Nephron (organoid): Measurements from ENCODE around the gene NEURL3.
"Not testable (repeated sequence)": the region's sequence is repeated elsewhere in the genome, so short reads cannot be mapped to it uniquely, and the experiment has no call there.

Experiments
- H3K27ac Mint-ChIP-seq, 3 experiments: 2 replicates each; pipeline ENCODE4 v1.8.0; 2020; ENCODE audit warnings: mixed read lengths in 3 of 3, mild to moderate bottlenecking in 2 of 3, moderate library complexity in 1 of 3
- H3K27me3 Mint-ChIP-seq: 2 replicates; pipeline ENCODE4 v1.8.0; 2021; ENCODE audit warnings: low read depth, mild to moderate bottlenecking, moderate library complexity, mixed read lengths
- H3K36me3 Mint-ChIP-seq: 2 replicates; pipeline ENCODE4 v1.8.0; 2020; ENCODE audit warnings: low read depth, mixed read lengths
- H3K4me1 Mint-ChIP-seq: 2 replicates; pipeline ENCODE4 v1.8.0; 2020; ENCODE audit warnings: mixed read lengths
- H3K4me3 Mint-ChIP-seq, 3 experiments: 2 replicates each; pipeline ENCODE4 v1.8.0; 2020; ENCODE audit warnings: mild to moderate bottlenecking in 3 of 3, mixed read lengths in 3 of 3, moderate library complexity in 2 of 3
- H3K9me3 Mint-ChIP-seq: 2 replicates; pipeline ENCODE4 v1.8.0; 2020; ENCODE audit warnings: mixed read lengths
- TF ChIP-seq, protein P1 (sequence below), 3 experiments: fragments of 200-600 bp; sonication (generic); IDR thresholded peaks; one replicate each; pipeline ENCODE4 v1.5.0; 2021; ENCODE audit warnings: antibody characterized with exemption in 3 of 3; ENCODE audit not compliant: unreplicated experiment in 3 of 3

Gene NEURL3

GRCh38 chr2:96464651-96465050, 40.5 kb downstream of the NEURL3 start:
- Mint-ChIP-seq H3K27me3 (no peaks in the 10 kb centered on the region), H3K36me3 (peaks cover 7% of the 10 kb centered on the region), H3K27ac (no peak overlapping the region), H3K4me1 (no peaks in the 10 kb centered on the region), H3K9me3 (peaks cover 15% of the 10 kb centered on the region), H3K4me3 (no peak overlapping the region)
- TF ChIP-seq, protein P1, sequence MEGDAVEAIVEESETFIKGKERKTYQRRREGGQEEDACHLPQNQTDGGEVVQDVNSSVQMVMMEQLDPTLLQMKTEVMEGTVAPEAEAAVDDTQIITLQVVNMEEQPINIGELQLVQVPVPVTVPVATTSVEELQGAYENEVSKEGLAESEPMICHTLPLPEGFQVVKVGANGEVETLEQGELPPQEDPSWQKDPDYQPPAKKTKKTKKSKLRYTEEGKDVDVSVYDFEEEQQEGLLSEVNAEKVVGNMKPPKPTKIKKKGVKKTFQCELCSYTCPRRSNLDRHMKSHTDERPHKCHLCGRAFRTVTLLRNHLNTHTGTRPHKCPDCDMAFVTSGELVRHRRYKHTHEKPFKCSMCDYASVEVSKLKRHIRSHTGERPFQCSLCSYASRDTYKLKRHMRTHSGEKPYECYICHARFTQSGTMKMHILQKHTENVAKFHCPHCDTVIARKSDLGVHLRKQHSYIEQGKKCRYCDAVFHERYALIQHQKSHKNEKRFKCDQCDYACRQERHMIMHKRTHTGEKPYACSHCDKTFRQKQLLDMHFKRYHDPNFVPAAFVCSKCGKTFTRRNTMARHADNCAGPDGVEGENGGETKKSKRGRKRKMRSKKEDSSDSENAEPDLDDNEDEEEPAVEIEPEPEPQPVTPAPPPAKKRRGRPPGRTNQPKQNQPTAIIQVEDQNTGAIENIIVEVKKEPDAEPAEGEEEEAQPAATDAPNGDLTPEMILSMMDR (IDR thresholded peaks at IDR 0.05; ENCODE audit: unreplicated experiment in 3 of 3), result no peak

- TF ChIP-seq, protein P1 (IDR thresholded peaks at IDR 0.05; ENCODE audit: unreplicated experiment in 3 of 3), result no peak
- Mint-ChIP-seq H3K27ac (no peak overlapping the region), H3K9me3 (peaks cover 15% of the 10 kb centered on the region), H3K36me3 (peaks cover 9% of the 10 kb centered on the region), H3K4me3 (no peak overlapping the region), H3K27me3 (no peaks in the 10 kb centered on the region), H3K4me1 (no peaks in the 10 kb centered on the region)
Observed at GRCh38 chr2:96464061-96464460, 41.1 kb downstream of the NEURL3 start.

- TF ChIP-seq, protein P1 (IDR thresholded peaks at IDR 0.05; ENCODE audit: unreplicated experiment in 3 of 3), result no peak
- no peaks in the 10 kb centered on the region for H3K4me1 Mint-ChIP-seq
- H3K9me3 Mint-ChIP-seq, result peaks cover 15% of the 10 kb centered on the region
Observed at GRCh38 chr2:96463119-96463518, 42.0 kb downstream of the NEURL3 start.

GRCh38 chr2:96461616-96462015, 43.5 kb downstream of the NEURL3 start:
- not testable (repeated sequence) for H3K36me3 Mint-ChIP-seq, H3K27me3 Mint-ChIP-seq, H3K4me3 Mint-ChIP-seq, H3K27ac Mint-ChIP-seq, H3K4me1 Mint-ChIP-seq
- peaks cover 15% of the 10 kb centered on the region for H3K9me3 Mint-ChIP-seq

More at GRCh38 chr2:96463119-96463518, 42.0 kb downstream of the NEURL3 start:
- H3K36me3 Mint-ChIP-seq, result peaks cover 9% of the 10 kb centered on the region
- H3K4me3 Mint-ChIP-seq, result no peak overlapping the region
- no peaks in the 10 kb centered on the region for H3K27me3 Mint-ChIP-seq
- H3K27ac Mint-ChIP-seq, result no peak overlapping the region

GRCh38 chr2:96452053-96452452, 53.1 kb downstream of the NEURL3 start:
- Mint-ChIP-seq H3K9me3 (peaks cover 2% of the 10 kb centered on the region), H3K36me3 (no peaks in the 10 kb centered on the region), H3K4me1 (no peaks in the 10 kb centered on the region), H3K27ac (no peak overlapping the region), H3K4me3 (no peak overlapping the region), H3K27me3 (no peaks in the 10 kb centered on the region)
- TF ChIP-seq, protein P1 (IDR thresholded peaks at IDR 0.05; ENCODE audit: unreplicated experiment in 3 of 3), result no peak

- peaks cover 5% of the 10 kb centered on the region for H3K9me3 Mint-ChIP-seq
- H3K4me3 Mint-ChIP-seq, result no peak overlapping the region
- H3K4me1 Mint-ChIP-seq, result no peaks in the 10 kb centered on the region
- TF ChIP-seq, protein P1 (IDR thresholded peaks at IDR 0.05; ENCODE audit: unreplicated experiment in 3 of 3), result no peak
- no peaks in the 10 kb centered on the region for H3K36me3 Mint-ChIP-seq
- H3K27me3 Mint-ChIP-seq, result no peaks in the 10 kb centered on the region
- no peak overlapping the region for H3K27ac Mint-ChIP-seq
Observed at GRCh38 chr2:96449637-96450036, 55.5 kb downstream of the NEURL3 start.
